Medulla oblongata (tissue), 1 donor: Measurements from ENCODE around the gene TSGA10.
"Not testable (repeated sequence)": the region's sequence is repeated elsewhere in the genome, so short reads cannot be mapped to it uniquely, and the experiment has no call there.

ENCODE experiments used
- DNase-seq: peaks from one replicate; pipeline ENCODE4 v3.0.0-alpha.2; 2015; ENCODE audit errors: extremely low spot score

TSGA10 gene, protein sequence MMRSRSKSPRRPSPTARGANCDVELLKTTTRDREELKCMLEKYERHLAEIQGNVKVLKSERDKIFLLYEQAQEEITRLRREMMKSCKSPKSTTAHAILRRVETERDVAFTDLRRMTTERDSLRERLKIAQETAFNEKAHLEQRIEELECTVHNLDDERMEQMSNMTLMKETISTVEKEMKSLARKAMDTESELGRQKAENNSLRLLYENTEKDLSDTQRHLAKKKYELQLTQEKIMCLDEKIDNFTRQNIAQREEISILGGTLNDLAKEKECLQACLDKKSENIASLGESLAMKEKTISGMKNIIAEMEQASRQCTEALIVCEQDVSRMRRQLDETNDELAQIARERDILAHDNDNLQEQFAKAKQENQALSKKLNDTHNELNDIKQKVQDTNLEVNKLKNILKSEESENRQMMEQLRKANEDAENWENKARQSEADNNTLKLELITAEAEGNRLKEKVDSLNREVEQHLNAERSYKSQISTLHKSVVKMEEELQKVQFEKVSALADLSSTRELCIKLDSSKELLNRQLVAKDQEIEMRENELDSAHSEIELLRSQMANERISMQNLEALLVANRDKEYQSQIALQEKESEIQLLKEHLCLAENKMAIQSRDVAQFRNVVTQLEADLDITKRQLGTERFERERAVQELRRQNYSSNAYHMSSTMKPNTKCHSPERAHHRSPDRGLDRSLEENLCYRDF

GRCh38 chr2:99154643-99155536 lies at the start of gene TSGA10, which contains the start of gene LIPT1:
TSS of gene TSGA10 (minus strand) at chr2:99154942. CDS start at chr2:99109439, 45,503 bp downstream.
TSS of gene LIPT1 (plus strand) at chr2:99154967. CDS start at chr2:99161958, 6,991 bp downstream.
- DNase-seq: peak; percentile 93

- no peak for DNase-seq
Observed at GRCh38 chr2:99201959-99202678, 47.4 kb upstream of the TSGA10 start.

- no peak for DNase-seq
Observed at GRCh38 chr2:99200076-99200800, 45.5 kb upstream of the TSGA10 start.

DNA sequence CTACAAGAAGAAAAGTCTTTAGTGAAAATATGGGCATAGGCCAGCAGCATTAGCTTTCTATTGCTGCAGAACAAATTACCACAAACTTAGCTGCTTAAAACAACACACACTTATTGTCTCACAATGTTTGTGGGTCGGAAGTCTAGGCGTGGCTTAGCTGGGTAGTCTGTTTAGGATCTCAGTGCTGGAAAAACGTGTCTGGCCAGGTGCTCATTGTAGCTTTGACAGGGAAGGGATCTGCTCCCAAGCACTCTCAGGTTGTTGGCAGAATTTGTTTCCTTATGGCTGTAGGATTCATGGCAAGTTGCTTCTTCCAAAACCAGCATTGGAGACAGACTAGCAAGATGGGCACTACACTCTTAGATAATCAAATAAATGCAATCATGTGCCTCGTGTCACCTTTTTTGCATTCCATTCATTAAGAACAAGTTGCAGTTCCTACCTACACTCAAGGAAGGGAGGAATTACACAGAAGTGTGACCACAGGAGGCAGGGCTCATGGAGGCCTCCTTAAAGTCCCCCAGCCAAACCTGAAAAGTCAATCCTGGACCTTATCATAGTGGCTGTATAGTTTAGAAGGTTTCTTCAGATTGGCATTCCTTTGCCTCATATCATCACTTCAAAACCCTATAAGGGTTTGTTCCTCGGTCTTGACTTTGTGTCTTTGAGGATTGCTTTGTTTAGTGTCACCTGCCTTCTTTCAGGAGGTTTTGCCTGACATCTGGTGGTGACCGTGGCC lies 43.5 kb upstream of the TSGA10 start:
- DNase-seq: no peak

DNA sequence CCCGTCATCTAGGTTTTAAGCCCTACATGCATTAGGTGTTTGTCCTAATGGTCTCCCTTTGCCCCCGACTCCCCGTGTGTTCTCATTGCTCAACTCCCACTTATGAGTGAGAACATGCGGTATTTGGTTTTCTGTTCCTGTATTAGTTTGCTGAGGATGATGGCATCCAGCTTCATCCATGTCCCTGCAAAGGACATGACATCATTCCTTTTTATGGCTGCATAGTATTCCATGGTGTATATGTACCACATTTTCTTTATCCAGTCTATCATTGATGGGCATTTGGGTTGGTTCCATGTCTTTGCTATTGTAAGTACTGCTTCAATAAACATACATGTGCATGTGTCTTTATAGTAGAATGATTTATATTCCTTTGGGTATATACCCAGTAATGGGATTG lies 37.6 kb upstream of the TSGA10 start:
- DNase-seq: not testable (repeated sequence)

- no peak for DNase-seq
Observed at GRCh38 chr2:99190548-99190947, 35.8 kb upstream of the TSGA10 start.

GRCh38 chr2:99188357-99188756 lies 33.6 kb upstream of the TSGA10 start:
- no peak for DNase-seq

- DNase-seq: no peak
Observed at GRCh38 chr2:99187011-99187410, 32.3 kb upstream of the TSGA10 start.

DNA sequence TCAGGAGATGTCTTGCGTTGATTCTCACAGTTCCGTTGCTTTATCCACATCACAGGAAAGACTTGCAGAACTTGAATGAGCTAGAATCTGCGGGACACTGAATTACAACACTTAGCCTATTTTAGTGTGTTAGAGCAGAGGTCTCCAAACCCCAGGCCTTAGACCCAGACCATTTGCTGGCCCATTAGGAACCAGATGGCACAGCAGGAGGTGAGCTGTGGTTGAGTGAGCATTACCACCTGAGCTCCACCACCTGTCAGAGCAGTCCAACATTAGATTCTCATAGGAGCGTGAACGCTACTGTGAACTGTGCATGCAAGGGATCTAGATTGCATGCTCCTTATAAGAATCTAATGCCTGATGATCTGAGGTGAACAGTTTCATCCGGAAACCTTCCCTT lies 30.1 kb upstream of the TSGA10 start:
- no peak for DNase-seq

DNA sequence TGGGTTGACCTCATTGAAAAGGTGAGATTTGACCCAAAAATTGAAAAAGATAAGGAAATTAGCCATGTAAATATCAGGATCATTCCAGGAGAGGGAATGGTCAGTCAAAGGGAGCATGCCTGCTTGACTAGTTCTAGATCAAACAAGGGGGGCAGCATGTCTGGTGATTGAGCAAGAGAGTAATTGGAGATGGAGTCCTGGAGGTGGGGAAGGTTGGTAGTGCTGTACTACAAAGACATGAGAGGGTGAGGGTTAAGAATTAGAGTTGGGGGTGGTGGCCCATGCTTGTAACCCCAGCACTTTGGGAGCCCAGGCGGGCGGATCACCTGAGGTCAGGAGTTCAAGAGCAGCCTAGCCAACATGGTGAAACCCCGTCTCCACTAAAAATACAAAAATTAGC lies 28.3 kb upstream of the TSGA10 start:
- DNase-seq: no peak

DNA sequence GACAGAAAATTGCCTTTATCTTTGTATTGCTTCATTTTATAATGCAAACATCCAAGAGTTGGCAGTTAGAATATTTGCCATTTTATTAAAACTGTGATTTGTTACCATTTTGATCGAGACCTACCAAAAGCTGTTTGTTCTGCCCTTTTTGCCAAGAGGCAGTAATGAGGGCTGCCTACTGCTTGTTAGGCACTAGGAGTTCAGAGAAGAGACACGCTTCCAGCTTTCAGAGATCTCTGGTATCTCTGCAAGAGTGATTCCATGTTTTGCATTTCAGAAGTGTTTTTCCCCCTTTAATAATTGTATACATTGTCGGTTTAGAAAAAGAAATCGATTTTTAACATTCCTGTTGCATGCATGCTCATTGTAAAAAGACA lies 26.9 kb upstream of the TSGA10 start:
- DNase-seq: no peak

GRCh38 chr2:99180755-99181623 lies 26.2 kb upstream of the TSGA10 start, which contains the start of the genes MITD1 and MRPL30:
TSS of gene MITD1 (minus strand) at chr2:99181058. CDS start at chr2:99180981, 77 bp downstream.
TSS of gene MRPL30 (plus strand) at chr2:99181184. CDS start at chr2:99186204, 5,020 bp downstream.
- peak; percentile 98 for DNase-seq

- DNase-seq: no peak
Observed at GRCh38 chr2:99171377-99172140, 16.8 kb upstream of the TSGA10 start.

GRCh38 chr2:99169534-99169933 lies 14.8 kb upstream of the TSGA10 start:
- DNase-seq: no peak

GRCh38 chr2:99166218-99166617 lies 11.5 kb upstream of the TSGA10 start:
- no peak for DNase-seq

GRCh38 chr2:99159594-99159993 lies 4.9 kb upstream of the TSGA10 start:
- no peak for DNase-seq

- no peak for DNase-seq
Observed at GRCh38 chr2:99158599-99158998, 3.9 kb upstream of the TSGA10 start.

DNA sequence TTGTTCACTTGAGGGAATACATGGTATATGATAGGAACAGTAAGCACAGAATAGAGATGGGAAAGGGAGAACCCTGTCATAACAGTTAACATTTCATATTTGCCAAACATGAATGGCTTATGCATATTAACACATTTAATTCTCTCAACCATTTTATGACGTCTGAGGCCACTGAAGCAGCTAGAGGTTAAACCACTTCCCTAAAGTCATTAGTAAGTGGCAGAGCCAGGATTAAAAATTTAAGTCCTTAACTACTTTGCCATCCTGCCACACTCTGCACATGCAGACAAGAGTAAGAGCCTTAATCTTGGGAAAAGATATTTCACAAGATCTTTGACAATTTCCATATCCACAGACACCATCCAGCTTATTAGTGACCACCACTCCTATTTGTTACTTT lies 2.1 kb upstream of the TSGA10 start:
- no peak for DNase-seq
